ENCODE data around the gene RADIL.

The RADIL gene

DNA sequence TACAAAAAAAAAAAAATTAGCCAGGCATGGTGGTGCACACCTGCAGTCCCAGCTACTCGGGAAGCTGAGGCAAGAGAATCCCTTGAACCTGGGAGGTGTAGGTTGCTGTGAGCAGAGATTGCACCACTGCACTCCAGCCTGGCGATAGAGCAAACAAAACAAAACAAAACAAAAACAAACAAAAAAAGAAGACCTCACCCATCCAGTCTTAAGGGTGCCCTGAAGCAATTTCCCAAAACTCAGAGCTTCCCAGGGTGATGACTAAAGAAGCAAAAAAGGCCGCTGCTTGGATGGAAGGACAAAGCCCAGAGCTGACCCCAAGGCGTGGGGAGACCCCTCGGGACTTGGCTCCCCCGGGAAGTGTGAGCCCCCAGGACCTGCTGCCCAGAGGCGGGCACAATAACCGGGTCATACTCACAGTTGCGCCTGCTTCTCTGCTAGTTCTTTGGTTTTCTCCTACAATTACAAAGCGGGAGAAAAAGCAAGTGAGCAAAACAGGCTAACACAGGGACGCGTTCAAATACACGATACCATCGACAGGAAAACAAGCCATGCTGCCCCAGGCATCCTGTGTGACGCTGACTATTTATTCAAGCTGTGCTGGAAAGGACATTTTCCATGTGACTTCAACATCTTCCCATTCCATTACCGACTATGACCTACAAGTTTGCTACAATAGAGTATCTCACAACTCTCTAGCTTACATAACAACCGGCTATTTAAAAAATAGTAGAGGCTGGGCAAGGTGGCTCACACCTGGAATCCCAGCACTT lies 51.6 kb downstream of the RADIL start:
- no peak for DNase-seq

- DNase-seq = peak; percentile 53
Measured at GRCh38 chr7:4830176-4830575, 53.3 kb downstream of the RADIL start.

DNA sequence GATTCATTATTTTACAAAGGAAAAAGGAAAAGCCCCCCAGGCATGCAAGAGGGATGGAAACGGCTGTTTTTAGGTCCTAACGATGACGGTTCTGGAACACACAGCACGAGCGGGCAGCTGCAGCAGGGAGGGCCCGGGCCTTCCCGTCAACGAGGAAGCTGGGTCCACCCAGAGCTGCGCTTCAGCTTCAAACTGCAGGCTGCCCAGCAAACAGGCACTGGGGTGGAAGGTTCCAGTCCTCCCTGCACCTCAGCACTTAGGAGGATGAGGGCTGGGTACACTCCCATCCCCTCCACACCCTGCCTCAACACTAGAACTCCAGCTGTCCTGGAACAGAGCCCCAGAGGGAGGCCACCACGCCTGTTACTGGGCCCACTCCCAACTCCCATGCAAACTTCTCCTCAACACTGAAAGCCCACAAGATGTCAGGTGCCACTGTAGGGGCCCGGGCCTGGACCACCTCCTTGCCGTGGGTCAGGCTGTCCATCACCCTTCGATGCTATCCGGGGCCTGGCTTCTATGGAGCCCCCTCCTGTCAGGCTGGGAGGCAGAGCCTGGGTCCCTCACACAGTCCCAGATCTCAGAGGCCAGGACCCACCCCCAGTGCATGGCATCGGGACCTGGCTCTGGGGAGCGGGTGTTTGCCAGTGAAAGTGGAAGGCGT lies 54.7 kb downstream of the RADIL start:
- DNase-seq = no peak

DNA sequence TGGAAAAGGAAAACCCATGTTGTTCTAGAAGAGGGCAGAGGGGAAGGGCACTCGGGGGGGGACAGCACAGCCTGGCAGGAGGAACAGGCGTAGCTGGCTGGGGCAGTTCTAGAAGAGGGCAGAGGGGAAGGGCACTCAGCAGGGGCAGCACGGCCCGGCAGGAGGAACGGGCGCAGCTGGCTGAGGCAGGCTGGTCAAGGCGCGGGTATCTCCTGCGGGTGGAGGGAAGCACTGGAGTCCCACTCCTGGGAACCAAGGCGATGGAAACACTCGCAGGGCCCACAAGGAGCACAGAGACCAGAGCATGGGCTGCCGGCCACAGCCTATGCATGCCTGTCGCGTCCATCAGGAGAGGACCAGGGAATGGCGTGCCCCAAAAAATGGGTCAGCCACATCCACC lies 58.4 kb downstream of the RADIL start:
- DNase-seq = no peak

GRCh38 chr7:4824120-4824775 lies 59.3 kb downstream of the RADIL start:
- DNase-seq = no peak

GRCh38 chr7:4823441-4824119 lies 59.9 kb downstream of the RADIL start:
- no peak for DNase-seq

- DNase-seq = no peak
Measured at GRCh38 chr7:4822677-4823076, 60.8 kb downstream of the RADIL start.

DNA sequence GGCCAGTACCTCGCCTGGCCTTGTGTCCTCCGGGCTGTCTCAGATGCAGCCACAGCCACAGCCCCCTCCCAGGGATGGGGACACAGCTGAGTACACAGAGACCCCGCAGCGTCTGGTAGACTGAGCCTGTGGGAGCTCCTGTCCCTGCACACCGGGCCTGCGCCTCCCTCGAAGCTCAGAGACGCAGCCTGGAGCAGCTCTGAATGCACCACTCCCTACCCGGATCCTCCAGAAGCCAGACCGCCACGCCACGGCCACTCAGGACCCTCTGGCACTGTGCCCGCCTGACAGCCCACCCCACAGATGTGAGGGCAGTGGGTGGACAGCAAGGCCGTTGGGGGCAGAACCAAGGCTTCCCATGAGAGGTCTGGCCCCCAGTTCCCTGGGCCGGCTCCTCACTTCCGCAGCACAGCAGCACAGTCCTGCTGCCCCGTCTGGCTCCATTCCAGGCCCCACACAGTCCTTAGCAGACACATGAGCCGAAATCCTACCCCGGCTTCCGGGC lies 62.5 kb downstream of the RADIL start:
- DNase-seq = no peak

- DNase-seq = no peak
Measured at GRCh38 chr7:4820405-4820966, 63.0 kb downstream of the RADIL start.

- no peak for DNase-seq
Measured at GRCh38 chr7:4819560-4820404, 63.7 kb downstream of the RADIL start.

DNA sequence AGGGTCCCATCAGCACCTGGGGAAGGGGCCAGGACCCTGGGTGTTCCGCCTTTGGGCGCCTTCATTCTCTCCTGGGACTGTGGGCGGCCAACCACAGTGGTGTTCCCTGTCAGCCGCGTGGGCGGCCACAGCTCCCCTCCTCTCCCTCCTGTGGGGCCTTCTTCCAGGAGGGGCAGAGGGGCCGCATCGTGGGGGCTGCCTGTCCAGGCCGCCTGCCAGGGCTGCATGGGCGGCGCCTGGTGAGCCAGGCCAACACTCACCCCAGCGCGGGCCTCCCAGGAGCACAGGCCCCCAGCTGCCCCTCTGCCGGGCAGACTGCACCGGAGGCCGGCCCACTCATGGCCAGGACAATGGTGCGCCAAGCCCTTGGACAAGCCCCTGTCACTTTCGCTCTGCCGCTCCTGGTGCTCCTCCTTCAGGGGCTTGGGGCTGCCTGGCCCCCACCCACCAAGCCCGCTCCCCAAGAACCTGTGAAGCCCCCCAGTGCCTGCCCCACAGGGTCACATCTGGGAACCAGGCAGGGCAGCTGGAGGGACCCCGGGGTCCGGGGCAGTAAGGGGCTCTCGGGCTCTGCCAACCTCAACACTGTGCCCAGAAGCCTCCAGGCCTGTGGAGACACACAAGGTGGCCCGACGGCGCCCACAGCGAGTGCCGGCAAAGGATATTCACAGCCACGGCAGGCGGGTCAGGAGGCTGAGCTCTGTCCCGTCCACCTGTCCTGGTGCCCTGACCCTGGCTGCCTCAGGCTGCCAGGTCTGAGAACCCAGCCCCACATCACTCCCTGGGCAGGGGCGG lies 65.3 kb downstream of the RADIL start:
- no peak for DNase-seq

- no peak for DNase-seq
Measured at GRCh38 chr7:4817178-4817901, 66.2 kb downstream of the RADIL start.

DNA sequence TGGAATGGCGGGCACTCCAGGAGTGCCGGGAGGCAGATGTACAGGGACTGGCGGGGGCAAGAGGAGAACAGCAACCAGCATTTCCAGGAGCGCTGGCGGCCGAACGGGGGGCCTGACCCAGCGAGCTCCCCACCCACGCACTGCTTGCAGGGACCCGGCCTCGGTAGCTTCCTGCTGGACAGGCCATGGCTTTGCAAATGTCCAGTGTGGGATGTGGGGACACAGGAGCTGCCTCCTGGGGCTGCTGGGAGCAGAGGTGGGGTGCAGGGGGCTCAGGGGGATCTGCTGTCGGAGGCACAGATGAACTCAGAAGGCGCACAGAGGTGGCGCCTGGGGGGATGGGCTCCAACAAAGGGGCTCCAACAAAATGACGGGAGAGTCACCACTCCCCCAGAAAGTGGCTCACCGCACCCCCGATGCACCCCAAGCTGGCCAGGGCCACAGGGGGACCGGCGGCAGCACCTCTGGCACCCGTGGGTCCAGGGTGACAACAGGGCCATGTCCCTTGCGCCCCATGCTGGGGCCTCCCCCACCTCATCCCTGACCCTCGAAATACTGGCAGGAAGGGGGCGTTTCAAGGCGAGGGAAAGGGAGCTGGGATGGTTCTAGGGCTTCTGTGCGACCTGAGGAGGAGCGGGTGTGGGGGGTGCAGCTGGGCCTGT lies 67.0 kb downstream of the RADIL start:
- no peak for DNase-seq

DNA sequence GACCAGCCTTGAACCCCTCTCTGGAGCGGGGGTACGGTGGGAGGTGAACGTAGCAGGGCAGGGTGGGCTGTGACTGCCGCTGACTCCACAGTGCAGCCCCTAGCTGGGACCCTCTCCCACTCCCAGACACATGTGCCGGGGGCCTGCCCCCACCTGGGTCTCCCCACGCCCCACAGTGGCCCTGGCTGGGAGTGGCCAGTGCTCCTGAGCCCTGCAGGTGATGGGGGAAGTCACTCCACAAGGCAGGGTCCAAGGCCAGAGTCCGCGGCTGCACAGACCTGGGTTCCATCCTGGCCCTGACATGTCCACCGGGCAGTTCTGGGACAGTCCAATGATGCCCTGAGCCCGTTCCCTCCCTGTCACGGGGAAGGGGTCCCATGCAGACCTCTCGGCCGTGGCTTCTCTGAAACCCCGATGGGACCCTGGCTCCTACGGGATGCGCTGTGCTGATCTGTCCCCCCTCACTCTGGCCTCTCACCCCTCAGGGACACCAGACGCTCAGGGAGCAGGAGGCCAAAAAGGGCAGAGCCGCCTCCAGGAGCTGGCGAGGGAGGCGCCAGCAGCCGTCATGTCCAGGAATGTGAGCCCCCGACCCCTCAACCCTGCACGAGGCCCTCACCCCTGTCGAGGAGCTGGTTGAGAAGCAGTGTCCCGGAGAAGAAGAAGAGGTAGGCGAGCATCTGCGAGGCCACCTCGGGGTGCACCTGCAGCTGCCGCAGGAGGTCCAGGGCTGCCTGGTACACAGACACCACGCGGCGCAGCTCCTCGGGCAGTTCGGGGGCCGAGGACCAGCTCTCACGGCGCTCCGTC lies 67.7 kb downstream of the RADIL start:
- no peak for DNase-seq

DNA sequence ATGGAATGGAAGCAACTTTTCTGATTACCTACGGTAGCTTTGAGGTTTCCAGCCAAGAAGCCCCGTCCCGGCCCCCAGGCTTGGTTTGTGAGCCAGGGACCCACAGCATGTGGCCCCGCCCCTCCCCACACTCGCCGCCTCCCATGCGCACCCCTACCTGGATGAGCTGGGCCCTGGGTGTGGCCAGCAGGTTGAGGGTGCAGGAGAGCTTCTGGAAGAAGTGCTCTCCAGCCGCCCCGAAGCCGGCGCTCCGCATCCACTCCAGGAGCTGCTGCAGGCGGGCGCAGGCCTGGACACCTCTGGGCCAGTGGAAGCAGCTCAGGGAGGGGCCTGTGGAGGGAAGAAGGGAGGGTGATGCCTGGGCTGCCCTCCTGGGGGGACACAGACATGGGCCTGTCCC lies 68.4 kb downstream of the RADIL start:
- no peak for DNase-seq

DNA sequence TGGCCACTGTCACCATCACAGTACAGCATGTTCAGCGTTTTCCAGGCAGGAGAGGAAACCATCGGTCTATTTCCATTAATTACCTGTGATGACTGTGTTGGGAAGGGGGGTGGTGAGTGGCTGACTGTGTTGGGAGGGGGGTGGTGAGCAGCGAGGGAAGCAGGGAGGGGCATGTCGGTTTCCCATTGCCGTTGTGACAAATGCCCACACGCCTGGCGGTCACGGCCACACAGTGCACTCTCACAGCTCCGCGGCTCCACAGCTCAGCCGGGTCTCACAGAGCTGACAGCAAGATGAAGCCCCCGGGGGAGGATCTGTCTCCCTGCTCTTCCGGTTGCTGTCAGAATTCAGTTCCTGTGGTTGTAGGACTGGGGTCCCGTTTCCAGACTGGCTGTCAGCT lies 69.1 kb downstream of the RADIL start:
- no peak for DNase-seq

DNA sequence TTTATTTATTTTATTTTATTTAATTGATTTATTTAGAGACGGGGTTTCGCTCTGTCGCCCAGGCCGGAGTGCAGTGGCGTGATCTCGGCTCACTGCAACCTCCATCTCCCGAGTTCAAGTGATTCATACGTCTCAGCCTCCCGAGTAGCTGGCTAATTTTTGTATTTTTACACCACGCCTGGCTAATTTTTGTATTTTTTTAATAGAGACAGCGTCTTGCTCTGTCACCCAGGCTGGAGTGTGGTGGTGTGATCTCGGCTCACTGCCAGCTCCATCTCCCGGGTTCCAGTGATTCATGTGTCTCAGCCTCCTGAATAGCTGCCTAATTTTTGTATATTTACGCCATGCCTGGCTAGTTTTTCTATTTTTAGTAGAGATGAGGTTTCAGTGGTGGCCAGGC lies 73.8 kb downstream of the RADIL start:
- DNase-seq = no peak

DNA sequence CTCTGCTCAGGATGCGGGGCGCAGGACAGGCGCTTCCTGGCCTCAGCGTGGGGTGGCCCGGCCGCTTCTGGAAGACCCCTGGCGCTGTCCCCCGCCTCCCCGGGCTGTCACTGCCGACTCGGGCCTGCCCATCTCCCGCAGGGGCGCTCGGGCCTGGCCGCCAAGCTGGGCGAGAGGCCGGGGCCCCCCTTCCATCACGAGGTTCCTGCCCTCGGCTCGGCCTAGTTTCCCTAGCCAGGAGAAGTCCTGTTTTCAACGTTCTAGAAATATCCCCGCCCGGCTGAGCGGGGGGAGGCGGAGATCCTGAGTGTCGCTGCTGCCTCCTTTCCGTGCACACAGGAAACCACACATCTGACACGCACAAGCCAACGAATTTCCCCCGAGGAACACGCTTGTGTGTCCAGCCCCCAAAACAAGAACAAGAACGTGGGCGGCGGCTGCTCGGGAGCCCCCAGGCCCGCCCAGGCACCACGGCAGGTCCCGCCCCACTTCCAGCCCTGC lies 74.4 kb downstream of the RADIL start:
- peak; percentile 30 for DNase-seq

- DNase-seq = no peak
Measured at GRCh38 chr7:4808565-4808964, 75.0 kb downstream of the RADIL start.

All from CD4-positive, alpha-beta T cell treated with Interleukin-21 for 1 hour (primary cell).